ENCODE results near the gene PPM1K. TPM values are rescaled to one million over a fixed set of nuclear protein-coding genes. Genes with fewer than 3 reads are reported as not detected.

The PPM1K gene
- total RNA-seq, 1 experiment from 2014 or later: 4.2 TPM

- no peaks in the 10 kb centered on the region for H4K20me1 ChIP-seq (ENCODE audit: insufficient read depth)
- no peaks in the 10 kb centered on the region for H3K9me3 ChIP-seq (ENCODE audit: control insufficient read depth in 1 of 2, insufficient read depth in 1 of 2, low read depth in 1 of 2, low read length in 2 of 2)
- H3K27ac ChIP-seq (ENCODE audit: low read depth, low read length): no peak overlapping the region
- CTCF ChIA-PET: no interaction called here
- ATAC-seq (no peak), DNase-seq (ENCODE audit: low read depth, low spot score) (no peak)
- RAD21 ChIA-PET (ENCODE audit: low non-redundant PET in 1 of 2, low total read pairs in 2 of 2, uncharacterized antibody in 2 of 2, unreplicated experiment in 2 of 2): no interaction called here
- H3K4me1 ChIP-seq (ENCODE audit: control insufficient read depth in 1 of 2, insufficient read depth in 2 of 2, low read length in 2 of 2): no peaks in the 10 kb centered on the region
- no peak for TF ChIP-seq SIN3A (IDR thresholded peaks at IDR 0.05; ENCODE audit: low read depth)
- no peak for TF ChIP-seq ZBTB33 (IDR thresholded peaks at IDR 0.05; ENCODE audit: extremely low read depth, insufficient replicate concordance, low read length)
- no peak for TF ChIP-seq POLR2AphosphoS5 (IDR thresholded peaks at IDR 0.05; ENCODE audit: low read depth, low read length)
- no peak for TF ChIP-seq CBX3 (IDR thresholded peaks at IDR 0.05; ENCODE audit: low read depth)
- TF ChIP-seq CEBPB (IDR thresholded peaks at IDR 0.05; ENCODE audit: low read depth): no peak
- TF ChIP-seq REST (IDR thresholded peaks at IDR 0.05; ENCODE audit: low read depth): no peak
- no peak for TF ChIP-seq ATF3 (IDR thresholded peaks at IDR 0.05)
- no peak for TF ChIP-seq YY1 (IDR thresholded peaks at IDR 0.05; ENCODE audit: extremely low read depth, insufficient replicate concordance, low read depth, low read length)
- TF ChIP-seq POLR2A (IDR thresholded peaks at IDR 0.05; ENCODE audit: borderline replicate concordance, extremely low read depth, insufficient read depth, insufficient read length): no peak
- no peak for TF ChIP-seq EGR1 (IDR thresholded peaks at IDR 0.05; ENCODE audit: low read depth)
- TF ChIP-seq ZNF274 (IDR thresholded peaks at IDR 0.05; ENCODE audit: low read depth, low read length): no peak
- POLR2A ChIA-PET: no interaction called here
- H3K4me2 ChIP-seq (ENCODE audit: low read length): no peak overlapping the region
- no peak overlapping the region for H2AFZ ChIP-seq (ENCODE audit: low read depth, low read length, poor library complexity, severe bottlenecking)
- intact Hi-C loops (cut with micrococcal nuclease): no loop called here
- H3K9me2 ChIP-seq (ENCODE audit: insufficient read depth): no peaks in the 10 kb centered on the region
- H3K36me3 ChIP-seq (ENCODE audit: control insufficient read depth in 1 of 2, insufficient read depth in 2 of 2, low read length in 2 of 2): no peaks in the 10 kb centered on the region
- BruUV-seq (replicated peaks): no TSS peak
- no peak overlapping the region for H3K9ac ChIP-seq (ENCODE audit: low read length)
- no peaks in the 10 kb centered on the region for H3K79me2 ChIP-seq (ENCODE audit: insufficient read depth, low read length)
- H3K4me3 ChIP-seq (replicated peaks in 1 of 2; ENCODE audit: low read depth in 1 of 2, low read length in 2 of 2): no peak overlapping the region
- no peaks in the 10 kb centered on the region for H3K27me3 ChIP-seq (ENCODE audit: insufficient read depth, low read length)
Measured at GRCh38 chr4:88244816-88245579, 39.4 kb downstream of the PPM1K start.

Measured in HCT116 (cell line).